ENCODE measurements around the gene FLT3LG. TPM values are rescaled to one million over a fixed set of nuclear protein-coding genes. Genes with fewer than 3 reads are reported as not detected.
"Not testable (repeated sequence)": the region's sequence is repeated elsewhere in the genome, so short reads cannot be mapped to it uniquely, and the experiment has no call there.

Gene FLT3LG
- total RNA-seq, 2 donors from 2014 or later, result 4.9 to 6.0 TPM

DNA sequence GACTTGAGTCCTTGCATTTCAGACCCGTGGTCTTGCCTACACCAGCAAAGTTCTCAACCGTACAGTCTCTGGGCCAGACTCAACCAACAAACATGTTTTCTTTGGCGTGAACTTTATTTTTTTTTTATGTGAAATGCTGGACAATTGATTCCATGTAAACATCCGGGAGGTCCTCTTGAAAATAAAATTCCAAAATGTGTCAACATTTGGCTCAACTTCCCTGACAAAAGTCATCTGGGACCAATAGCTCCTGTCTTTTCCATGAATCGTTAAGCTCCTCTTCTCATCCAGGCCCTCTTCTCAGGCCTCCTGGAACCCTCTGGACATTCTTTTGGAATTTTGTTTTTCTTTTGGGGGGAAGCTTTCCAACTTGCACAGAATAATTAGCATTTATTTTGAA, 18.2 kb upstream of the FLT3LG start:
- intact Hi-C loops (cut with DNase I), result no loop called here
- ATAC-seq (no peak), DNase-seq (no peak)

- ATAC-seq, result no peak
- intact Hi-C loops (cut with DNase I), result no loop called here
- DNase-seq, result no peak
These were observed 17.7 kb upstream of the FLT3LG start for GRCh38 chr19:49456326-49456725.

DNA sequence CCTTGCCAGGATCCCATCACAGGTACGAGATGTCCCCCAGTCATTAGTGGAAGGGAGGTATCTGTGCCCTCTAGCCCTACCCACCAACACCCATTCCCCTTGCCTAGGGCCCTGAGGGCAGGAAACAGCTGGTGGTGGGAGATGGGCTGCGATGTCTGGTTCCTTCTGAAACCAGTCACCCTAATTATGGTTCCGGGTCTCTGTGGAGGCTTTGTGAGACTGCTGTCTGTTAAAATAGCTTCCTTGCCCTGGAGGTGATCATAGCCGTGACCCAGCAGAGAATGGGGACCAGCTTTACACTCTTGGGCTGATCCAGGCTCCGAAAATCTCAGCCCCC, 15.5 kb upstream of the FLT3LG start:
- intact Hi-C loops (cut with DNase I), result no loop called here
- ATAC-seq, result no peak
- no peak for DNase-seq

DNA sequence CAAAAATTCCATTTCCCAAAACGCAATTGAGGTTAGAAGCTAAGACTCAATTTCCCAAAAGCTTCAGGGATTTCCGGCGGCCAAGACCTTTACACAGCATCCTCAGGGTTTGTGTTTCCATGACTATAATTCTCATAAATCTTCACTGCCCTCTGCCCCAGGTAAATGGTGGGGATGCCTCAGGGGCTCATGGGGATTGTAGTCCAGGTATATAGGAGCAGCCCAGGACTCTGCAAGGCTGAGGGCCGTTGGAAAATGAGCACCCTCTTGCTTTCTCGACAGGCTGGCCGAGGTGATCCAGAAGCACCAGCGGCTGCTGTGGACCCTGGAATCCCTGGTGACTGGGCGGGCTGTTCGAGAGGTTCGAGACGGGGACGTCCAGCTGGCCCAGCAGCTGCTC, 14.6 kb upstream of the FLT3LG start:
- ATAC-seq, result no peak
- intact Hi-C loops (cut with DNase I), result no loop called here
- no peak for DNase-seq

DNA sequence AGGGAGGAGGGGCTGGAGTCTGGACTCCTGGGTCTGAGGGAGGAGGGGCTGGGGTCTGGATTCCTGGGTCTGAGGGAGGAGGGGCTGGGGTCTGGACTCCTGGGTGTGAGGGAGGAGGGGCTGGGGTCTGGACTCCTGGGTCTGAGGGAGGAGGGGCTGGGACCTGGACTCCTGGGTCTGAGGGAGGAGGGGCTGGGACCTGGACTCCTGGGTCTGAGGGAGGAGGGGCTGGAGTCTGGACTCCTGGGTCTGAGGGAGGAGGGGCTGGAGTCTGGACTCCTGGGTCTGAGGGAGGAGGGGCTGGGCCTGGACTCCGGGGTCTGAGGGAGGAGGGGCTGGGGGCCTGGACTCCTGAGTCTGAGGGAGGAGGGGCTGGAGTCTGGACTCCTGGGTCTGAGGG, 12.9 kb upstream of the FLT3LG start:
- ATAC-seq; DNase-seq; intact Hi-C loops (cut with DNase I): not testable (repeated sequence)

DNA sequence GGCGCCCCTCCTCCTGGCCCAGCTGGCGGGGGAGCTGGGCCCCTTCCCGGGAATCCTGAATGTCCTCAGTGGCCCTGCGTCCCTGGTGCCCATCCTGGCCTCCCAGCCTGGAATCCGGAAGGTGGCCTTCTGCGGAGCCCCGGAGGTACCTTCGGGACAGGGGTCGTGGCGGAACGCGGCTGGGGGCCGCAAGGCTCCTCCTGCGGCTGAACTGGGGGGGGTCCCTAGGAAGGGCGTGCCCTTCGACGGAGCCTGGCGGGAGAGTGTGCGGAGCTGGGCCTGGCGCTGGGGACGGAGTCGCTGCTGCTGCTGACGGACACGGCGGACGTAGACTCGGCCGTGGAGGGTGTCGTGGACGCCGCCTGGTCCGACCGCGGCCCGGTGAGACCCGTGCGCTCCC, 12.4 kb upstream of the FLT3LG start:
- ATAC-seq (no peak), DNase-seq (no peak)
- intact Hi-C loops (cut with DNase I), result no loop called here

DNA sequence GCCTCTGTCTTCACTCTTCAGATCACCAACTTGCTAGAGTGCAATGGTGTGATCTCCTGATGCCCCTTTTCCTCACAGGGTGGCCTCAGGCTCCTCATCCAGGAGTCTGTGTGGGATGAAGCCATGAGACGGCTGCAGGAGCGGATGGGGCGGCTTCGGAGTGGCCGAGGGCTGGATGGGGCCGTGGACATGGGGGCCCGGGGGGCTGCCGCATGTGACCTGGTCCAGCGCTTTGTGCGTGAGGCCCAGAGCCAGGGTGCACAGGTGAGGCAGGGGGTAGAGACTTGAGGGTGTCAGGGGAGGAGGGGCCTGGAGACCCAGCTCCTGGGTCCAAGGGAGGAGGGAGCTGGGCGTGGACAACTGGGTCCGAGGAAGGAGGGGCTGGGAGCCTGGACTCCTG, 11.5 kb upstream of the FLT3LG start:
- ATAC-seq (no peak), DNase-seq (no peak)
- intact Hi-C loops (cut with DNase I), result no loop called here

GRCh38 chr19:49463960-49464740, 9.9 kb upstream of the FLT3LG start:
- no peak for ATAC-seq
- intact Hi-C loops (cut with DNase I), result no loop called here
- no peak for DNase-seq

- intact Hi-C loops (cut with DNase I), result no loop called here
- DNase-seq (no peak), ATAC-seq (no peak)
These were observed 8.6 kb upstream of the FLT3LG start for GRCh38 chr19:49465371-49465770.

DNA sequence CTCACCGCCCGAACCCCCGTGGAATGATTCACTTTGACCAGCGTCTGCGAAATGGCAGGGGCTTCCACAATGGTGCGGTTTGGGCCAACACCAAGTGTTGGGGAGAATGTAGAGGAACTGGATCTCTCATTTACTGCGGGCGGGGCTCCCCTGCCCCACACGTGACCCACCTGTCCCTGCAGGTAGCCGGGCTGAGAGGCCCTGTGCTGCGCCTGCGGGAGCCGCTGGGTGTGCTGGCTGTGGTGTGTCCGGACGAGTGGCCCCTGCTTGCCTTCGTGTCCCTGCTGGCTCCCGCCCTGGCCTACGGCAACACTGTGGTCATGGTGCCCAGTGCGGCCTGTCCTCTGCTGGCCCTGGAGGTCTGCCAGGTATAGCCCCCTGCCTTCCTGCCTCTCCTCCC, 5.8 kb upstream of the FLT3LG start:
- no peak for DNase-seq
- intact Hi-C loops (cut with DNase I), result no loop called here
- ATAC-seq, result no peak

DNA sequence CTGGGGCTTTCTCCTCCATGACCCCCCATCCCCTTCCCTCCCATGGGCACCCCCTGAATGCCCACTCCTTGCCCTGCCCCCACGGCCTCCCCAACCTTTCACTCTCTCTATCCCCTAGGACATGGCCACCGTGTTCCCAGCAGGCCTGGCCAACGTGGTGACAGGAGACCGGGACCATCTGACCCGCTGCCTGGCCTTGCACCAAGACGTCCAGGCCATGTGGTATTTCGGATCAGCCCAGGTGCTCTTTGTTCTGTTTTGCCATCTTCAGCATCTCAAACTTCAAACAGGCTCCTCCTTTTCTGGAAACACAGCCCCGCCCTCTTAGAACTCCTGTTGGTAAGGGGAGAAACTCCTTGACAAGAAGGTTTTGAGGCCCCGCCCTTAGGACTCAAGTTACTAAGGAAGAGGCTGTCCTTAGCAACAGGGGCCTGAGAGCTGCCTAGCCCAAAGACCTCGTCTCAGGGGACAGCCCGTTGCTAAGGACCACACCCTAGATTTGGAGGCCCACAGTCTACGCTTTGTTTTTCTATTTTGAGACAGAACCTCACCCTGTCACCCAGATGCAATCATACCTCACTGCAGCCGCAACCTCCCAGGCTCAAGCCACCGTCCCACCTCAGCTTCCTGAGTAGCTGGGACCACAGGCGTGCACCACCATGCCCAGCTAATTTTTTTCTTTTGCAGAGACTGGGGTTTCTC, 5.1 kb upstream of the FLT3LG start:
- DNase-seq (peak; percentile 91), ATAC-seq (peak; percentile 67 to 86)
- intact Hi-C loops (cut with DNase I), result no loop called here

- DNase-seq (no peak), ATAC-seq (no peak)
- intact Hi-C loops (cut with DNase I), result no loop called here
These were observed 4.0 kb upstream of the FLT3LG start for GRCh38 chr19:49469828-49470614.

GRCh38 chr19:49470615-49470978, 3.4 kb upstream of the FLT3LG start:
- ATAC-seq, result no peak

DNA sequence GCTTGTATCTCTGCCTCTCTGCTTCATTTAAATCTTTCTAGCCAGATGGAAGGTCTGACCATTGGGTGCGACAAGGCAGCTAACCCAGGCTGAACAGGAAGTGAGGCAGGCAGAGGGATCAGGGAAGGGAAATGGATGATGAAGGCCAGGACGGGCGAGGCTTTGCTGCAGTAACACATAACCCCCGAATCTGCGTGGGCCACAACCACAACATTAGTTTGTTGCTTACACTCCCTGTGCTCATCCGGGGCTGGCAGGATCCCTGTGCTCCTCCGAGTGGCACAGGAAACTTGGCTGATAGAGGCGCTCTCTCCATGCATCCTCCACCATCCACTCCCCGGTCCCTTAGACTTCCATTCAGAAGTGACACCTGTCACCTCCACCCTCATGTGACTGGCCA, 1.1 kb upstream of the FLT3LG start:
- DNase-seq (no peak), ATAC-seq (no peak)
- intact Hi-C loops (cut with DNase I), result no loop called here

More at GRCh38 chr19:49470615-49470978, 3.4 kb upstream of the FLT3LG start:
- intact Hi-C loops (cut with DNase I), result no loop called here
- DNase-seq, result no peak

- intact Hi-C loops (cut with DNase I); ATAC-seq; DNase-seq: not testable (repeated sequence)
These were observed 531 bp upstream of the FLT3LG start for GRCh38 chr19:49473501-49473867.

DNA sequence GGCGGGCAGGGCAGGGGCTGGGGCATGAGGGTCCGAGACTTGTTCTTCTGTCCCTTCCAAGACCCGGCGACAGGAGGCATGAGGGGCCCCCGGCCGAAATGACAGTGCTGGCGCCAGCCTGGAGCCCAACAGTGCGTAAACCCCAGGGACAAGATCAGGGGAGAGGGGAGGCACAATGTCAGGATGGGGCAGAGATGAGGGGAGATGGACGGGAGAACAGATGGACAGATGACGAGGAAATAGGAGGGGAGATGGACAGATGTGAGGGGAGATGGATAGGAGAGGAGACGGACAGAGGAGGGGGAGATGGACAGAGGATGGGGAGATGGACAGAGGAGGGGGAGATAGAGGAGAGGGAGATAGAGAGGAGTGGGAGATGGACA, 518 bp downstream of the FLT3LG start:
- DNase-seq (no peak), ATAC-seq (peak in 1 of 2 donors; percentile 1)
- intact Hi-C loops (cut with DNase I), result no loop called here

- DNase-seq (peak; percentile 29), ATAC-seq (no peak)
- intact Hi-C loops (cut with DNase I), result no loop called here
These were observed 1.3 kb downstream of the FLT3LG start for GRCh38 chr19:49475191-49475917.

DNA sequence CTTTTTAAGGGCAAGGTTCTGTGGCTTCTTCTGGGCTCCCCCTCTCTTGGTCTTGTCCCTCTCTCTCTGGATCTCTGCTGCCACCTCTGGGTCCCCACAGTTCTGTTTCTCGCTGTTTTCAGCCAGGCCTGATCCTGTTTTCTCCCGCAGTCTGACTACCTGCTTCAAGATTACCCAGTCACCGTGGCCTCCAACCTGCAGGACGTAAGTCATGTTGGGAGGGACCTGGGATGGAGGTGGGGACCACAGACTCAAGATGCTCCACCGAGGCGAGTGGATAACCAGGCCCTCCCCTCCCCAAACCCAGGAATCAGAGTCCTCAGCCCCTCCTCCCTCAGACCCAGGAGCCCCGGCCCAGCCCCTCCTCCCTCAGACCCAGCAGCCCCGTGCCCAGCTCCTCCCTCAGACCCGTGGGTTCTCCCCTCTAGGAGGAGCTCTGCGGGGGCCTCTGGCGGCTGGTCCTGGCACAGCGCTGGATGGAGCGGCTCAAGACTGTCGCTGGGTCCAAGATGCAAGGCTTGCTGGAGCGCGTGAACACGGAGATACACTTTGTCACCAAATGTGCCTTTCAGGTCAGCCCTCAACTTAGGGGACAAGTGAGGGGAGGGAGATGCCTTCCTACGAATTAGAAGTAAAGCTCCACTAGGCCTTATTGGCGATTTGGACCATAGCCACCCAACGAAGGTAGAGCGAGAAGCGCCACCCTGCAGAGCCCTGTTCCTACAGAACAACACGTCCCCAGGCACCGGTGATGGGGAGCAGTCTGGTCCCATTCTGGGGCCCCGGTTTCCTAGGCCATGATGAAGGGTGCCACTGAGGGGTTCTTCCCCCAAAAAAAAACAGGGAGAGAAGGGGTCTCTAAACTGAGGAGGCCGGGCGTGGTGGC, 2.2 kb downstream of the FLT3LG start:
- ATAC-seq, result peak in 1 of 2 donors; percentile 31
- peak; percentile 61 for DNase-seq
- intact Hi-C loops (cut with DNase I), result no loop called here

Measured in left cardiac atrium (tissue), 4 donors.